Right ventricle myocardium superior (tissue), 1 donor: ENCODE data around the gene PTPN18. TPM values are rescaled to one million over a fixed set of nuclear protein-coding genes. Genes with fewer than 3 reads are reported as not detected.
"Not testable (repeated sequence)": the region's sequence is repeated elsewhere in the genome, so short reads cannot be mapped to it uniquely, and the experiment has no call there.

ENCODE experiments used
- ATAC-seq: fragments of 200-7000 bp; cut with Tn5 transposase; one replicate; pipeline ENCODE4 v1.9.1; 2020; ENCODE audit warnings: mild to moderate bottlenecking; ENCODE audit not compliant: poor library complexity
- DNase-seq: peaks from one replicate; pipeline ENCODE4 v3.0.0-alpha.2; 2020
- intact Hi-C: fragments of 100-400 bp; cut with DNase I; formaldehyde crosslinking; loops from one replicate; pipeline ENCODE4 v1.11.2; 2022
- long read RNA-seq: library from polyadenylated mRNA; unstranded; transcript quantifications from one replicate; pipeline ENCODE4 v2.0.0, GENCODE V29; 2021
- total RNA-seq: library from RNA; stranded (reverse); fragmentation: NEBNext Ultra II Directional; extraction: Animal tissue kit (Norgen Biotek cat#: 25700); gene quantifications from one replicate; pipeline ENCODE4 v1.2.1, GENCODE V29; 2021
- donor health status: DM: no; HTN: yes; CAD: no; lungs with severe emphysema.

The PTPN18 gene, protein sequence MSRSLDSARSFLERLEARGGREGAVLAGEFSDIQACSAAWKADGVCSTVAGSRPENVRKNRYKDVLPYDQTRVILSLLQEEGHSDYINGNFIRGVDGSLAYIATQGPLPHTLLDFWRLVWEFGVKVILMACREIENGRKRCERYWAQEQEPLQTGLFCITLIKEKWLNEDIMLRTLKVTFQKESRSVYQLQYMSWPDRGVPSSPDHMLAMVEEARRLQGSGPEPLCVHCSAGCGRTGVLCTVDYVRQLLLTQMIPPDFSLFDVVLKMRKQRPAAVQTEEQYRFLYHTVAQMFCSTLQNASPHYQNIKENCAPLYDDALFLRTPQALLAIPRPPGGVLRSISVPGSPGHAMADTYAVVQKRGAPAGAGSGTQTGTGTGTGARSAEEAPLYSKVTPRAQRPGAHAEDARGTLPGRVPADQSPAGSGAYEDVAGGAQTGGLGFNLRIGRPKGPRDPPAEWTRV
- total RNA-seq, result 15.7 TPM
- long read RNA-seq, transcript PTPN18-211 (3 exons, 1,394 nt), result major isoform, 8 of 31 reads
- long read RNA-seq, transcript PTPN18-201 (15 exons, 3,669 nt), result minor isoform, 5 of 31 reads
- long read RNA-seq, partial matches to known transcripts, result 3 of 31 reads
- long read RNA-seq, other reads (novel, unspliced or antisense), result 10 of 31 reads

DNA sequence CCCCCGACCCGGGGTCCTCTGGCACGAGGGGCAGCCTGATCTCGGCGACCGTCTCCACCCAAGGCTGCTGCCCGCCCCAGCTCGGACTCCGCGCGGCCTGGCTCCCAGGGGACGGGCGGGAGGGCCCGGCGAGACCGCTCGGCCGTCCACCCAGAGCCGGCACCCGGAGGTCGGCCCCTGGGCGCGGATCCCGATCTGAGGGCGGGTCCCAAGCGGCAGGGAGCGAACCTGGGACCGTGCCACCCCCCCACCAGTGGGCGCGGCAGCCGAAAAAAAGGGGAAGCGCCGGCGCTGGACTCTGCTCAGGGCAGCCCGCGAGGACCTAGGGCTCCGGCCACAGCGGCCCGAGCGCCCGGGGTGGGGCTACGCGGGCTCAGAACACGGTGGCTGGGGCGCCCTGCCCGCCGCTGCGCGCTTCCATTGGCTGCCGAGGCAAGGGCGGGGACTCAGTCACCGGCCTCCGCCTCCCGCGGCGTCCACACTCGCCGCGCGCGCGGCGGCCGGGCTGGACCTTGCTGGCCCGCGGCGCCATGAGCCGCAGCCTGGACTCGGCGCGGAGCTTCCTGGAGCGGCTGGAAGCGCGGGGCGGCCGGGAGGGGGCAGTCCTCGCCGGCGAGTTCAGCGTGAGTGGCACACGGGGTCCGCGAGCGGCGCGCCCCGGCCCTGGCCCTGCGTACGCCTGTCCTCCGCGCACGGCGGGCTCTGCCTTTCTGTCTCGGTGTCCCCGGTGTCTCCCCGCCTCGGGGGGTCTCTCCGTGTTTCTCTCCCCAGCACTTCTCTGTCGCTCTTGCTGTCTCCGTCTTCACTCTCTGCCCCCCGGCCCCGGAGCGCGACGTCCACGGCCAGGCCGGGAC, at the start of gene PTPN18:
TSS of gene PTPN18 (plus strand) at position 479 of the 854 bp plus-strand sequence. CDS start at position 531, 52 bp downstream.
- peak; percentile 96 for DNase-seq
- intact Hi-C loops, result no loop called here
- peak; percentile 98 for ATAC-seq

GRCh38 chr2:130307850-130308249, 48.0 kb upstream of the PTPN18 start:
- no peak for DNase-seq
- intact Hi-C loops, result no loop called here

GRCh38 chr2:130310881-130311280, 45.0 kb upstream of the PTPN18 start:
- no peak for ATAC-seq
- no peak for DNase-seq
- intact Hi-C loops, result no loop called here

More at GRCh38 chr2:130307850-130308249, 48.0 kb upstream of the PTPN18 start:
- no peak for ATAC-seq

GRCh38 chr2:130313812-130314334, 42.0 kb upstream of the PTPN18 start:
- no peak for DNase-seq
- ATAC-seq, result no peak
- intact Hi-C loops, result no loop called here

DNA sequence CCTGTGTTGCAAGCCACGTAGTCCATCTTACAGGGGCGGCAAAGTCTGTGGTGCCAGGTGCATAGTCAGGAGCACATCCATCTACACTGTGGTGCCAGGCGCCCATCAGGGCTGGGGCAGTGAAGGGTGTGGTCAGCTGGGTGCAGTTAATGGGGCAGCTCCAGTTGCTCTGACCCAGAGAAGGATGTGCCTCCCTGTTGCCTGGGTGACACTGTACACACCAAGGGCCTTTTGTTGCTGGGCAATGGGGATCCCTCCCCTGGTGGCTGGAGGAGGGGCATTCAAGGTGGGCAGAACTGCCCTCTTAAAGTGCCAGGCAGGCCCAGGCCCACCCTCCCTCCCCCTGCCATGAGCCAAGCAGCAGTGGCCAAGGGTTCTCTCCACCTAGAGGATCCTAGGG, 41.5 kb upstream of the PTPN18 start:
- no peak for DNase-seq
- no peak for ATAC-seq
- intact Hi-C loops, result no loop called here

GRCh38 chr2:130316596-130316995, 39.3 kb upstream of the PTPN18 start:
- DNase-seq (no peak), ATAC-seq (no peak)
- intact Hi-C loops, result no loop called here

DNA sequence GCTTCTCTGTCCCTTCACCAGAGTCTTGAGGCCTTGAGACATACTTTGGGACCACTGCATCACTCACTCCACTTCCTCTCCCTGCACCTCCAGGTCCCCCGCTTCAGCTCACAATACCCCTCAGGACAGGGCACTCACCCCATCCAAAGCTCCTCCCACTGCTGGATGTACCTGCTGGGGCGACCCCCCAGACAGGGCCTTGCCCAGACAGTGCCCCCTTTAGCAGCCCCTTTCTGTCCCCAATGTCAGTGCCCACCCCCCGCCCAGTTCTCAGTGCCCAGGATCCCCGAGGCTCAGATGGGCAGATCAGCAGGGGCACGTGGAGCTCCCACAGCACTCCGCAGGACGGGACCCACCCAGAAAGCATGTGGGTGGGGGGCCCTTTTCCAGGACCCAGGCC, 37.0 kb upstream of the PTPN18 start:
- DNase-seq (no peak), ATAC-seq (no peak)
- intact Hi-C loops, result no loop called here

GRCh38 chr2:130319536-130319935, 36.3 kb upstream of the PTPN18 start:
- intact Hi-C loops, result no loop called here
- ATAC-seq (no peak), DNase-seq (no peak)

DNA sequence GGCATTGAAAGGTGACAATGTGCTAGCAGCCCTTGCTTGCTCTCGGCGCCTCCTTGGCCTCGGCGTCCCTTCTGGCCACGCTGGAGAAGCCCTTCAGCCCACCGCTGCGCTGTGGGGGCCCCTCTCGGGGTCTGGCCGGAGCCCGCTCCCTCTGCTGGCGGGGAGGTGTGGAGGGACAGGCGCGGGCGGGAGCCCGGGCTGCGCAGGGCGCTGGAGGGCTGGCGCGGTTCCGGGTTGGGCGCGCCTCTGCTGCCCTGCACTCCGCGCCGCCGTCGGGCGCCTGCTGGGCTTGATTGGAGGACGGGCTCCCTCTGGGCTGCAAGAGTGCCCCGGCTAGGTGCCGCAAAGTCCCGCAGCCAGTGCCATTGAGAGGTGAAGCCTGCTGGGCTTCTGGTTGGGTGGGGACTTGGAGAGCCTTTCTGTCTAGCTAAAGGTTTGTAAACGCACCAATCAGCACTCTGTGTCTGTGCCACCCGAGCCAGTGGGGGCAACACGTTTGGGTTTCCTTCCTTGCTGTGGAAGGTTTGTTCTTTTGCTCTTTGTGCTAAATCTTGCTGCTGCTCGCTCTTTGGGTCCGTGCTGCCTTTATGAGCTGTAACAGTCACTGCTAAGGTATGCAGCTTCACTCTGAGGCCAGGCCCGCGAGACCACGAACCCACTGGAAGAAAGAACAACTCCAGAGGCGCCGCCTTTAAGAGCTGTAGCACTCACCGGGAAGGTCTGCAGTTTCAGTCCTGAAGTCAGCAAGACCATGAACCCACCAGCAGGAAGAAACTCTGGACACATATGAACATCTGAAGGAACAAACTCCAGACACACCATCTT, 27.9 kb upstream of the PTPN18 start:
- no peak for ATAC-seq
- intact Hi-C loops, result no loop called here
- DNase-seq, result no peak

DNA sequence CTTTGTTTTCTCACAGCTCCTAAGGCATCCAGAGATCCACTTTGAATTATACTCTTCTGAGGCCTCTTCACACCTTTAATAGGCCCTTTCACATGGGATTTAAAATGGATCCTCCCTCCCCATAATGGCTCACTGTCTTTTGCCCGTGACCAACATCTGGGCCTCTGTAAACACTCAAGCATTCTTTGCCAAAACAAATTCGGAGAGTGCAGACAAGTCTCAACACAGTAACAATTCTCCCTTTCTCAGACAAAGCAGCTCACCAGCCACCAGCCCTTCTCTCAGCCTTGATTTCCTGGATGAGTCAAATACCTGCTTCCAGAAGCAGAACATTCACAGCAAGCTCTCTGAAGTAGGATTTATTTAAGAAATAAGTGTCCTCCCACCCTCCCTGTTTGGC, 27.1 kb upstream of the PTPN18 start:
- intact Hi-C loops, result no loop called here
- ATAC-seq (no peak), DNase-seq (no peak)

GRCh38 chr2:130332271-130333073, 23.4 kb upstream of the PTPN18 start:
- peak; percentile 82 for DNase-seq
- intact Hi-C loops, result loop anchor here (5.0 to 10.0 kb wide), 2 partner anchors 148 to 175 kb away; partner anchors contain the start of genes MZT2B and SMPD4
- ATAC-seq, result peak; percentile 80

GRCh38 chr2:130333253-130333652, 22.6 kb upstream of the PTPN18 start:
- DNase-seq, ATAC-seq: not testable (repeated sequence)
- intact Hi-C loops, result loop anchor here (5.0 to 10.0 kb wide), 2 partner anchors 148 to 176 kb away; partner anchors contain the start of genes MZT2B and SMPD4

DNA sequence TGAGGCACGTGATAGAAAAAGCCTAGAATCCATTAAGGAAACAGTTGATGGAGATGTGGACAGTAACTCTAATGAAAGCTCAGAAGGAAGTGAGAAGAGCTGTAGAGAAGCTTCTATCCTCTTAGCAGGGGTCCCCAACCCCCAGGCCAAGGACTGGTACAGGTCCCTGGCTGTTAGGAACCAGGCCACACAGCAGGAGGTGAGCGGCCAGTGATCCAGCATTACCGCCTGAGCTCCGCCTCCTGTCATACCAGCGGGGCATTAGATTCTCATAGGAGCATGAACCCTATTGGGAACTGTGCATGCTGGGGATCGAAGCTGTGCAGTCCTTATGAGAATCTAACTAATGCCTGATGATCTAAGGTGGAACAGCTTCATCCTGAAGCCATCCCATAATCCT, 21.8 kb upstream of the PTPN18 start:
- DNase-seq, result no peak
- intact Hi-C loops, result loop anchor here (5.0 to 10.0 kb wide), 2 partner anchors 149 to 177 kb away; partner anchors contain the start of genes MZT2B and SMPD4
- no peak for ATAC-seq

- ATAC-seq (no peak), DNase-seq (no peak)
- intact Hi-C loops, result loop anchor here (10.0 kb wide), 1 partner anchor 150 kb away; the partner anchor contains the start of genes MZT2B and SMPD4
Observed at GRCh38 chr2:130335226-130335625, 20.6 kb upstream of the PTPN18 start.

GRCh38 chr2:130336150-130336876, 19.5 kb upstream of the PTPN18 start:
- intact Hi-C loops, result loop anchor here (10.0 kb wide), 1 partner anchor 152 kb away; the partner anchor contains the start of genes MZT2B and SMPD4
- ATAC-seq (no peak), DNase-seq (no peak)
